Stimulated activated CD8-positive, alpha-beta memory T cell treated with anti-CD3 and anti-CD28 coated beads, Interleukin-12 subunit alpha, Interleukin-12 subunit beta, amount 100 ng/mL, for 4 hours (primary cell): ENCODE results near the gene CASP12.
"Not testable (repeated sequence)": the region's sequence is repeated elsewhere in the genome, so short reads cannot be mapped to it uniquely, and the experiment has no call there.

Experiments
- DNase-seq: peaks from one replicate; pipeline ENCODE4 v3.0.0-alpha.2; 2020; ENCODE audit warnings: low read depth

Gene CASP12

GRCh38 chr11:104897891-104898684 lies at the start of gene CASP12:
CASP12 (minus strand) TSS chr11:104898460.
- DNase-seq: no peak

DNA sequence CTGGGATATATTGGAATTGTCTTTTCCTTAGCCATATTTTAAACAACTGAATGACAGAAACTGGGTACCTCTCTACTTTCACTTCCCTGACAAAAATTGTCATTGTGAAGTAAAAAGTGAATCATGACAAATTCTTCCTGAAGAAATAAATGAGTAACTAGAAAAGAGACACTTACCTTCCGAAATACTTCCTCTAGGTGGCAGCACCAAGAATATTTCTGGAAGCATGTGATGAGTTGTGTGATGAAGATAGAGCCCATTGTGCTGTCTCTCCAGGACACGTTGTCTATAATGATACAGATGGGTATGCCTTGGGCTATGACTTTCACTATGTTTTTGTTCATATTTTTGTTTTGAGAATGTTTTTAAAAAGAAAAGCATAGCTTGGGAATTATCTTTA lies 48.6 kb upstream of the CASP12 start:
- DNase-seq: no peak

DNA sequence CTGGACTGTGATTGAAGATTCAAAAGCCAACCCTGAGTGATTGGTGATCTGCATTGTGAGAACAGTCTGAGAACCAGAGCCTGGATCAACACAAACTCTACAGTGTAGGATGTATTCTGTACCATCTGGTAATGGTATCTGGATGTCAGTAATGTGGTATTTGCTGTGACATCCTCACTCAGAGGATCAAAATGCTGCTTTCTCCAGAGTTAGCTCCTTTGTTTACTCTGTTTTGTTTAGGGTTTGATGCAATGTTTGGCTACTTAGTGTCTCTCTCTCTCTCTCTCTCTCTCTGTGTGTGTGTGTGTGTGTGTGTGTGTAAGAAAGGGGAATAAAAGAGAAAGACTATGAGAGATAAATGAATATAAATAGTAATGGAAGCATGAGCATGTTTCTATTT lies 45.8 kb upstream of the CASP12 start:
- DNase-seq: no peak

- no peak for DNase-seq
Measured at GRCh38 chr11:104943561-104943960, 45.3 kb upstream of the CASP12 start.

GRCh38 chr11:104934594-104934993 lies 36.3 kb upstream of the CASP12 start:
- no peak for DNase-seq

GRCh38 chr11:104934073-104934472 lies 35.8 kb upstream of the CASP12 start:
- not testable (repeated sequence) for DNase-seq

- DNase-seq: no peak
Measured at GRCh38 chr11:104928811-104929210, 30.6 kb upstream of the CASP12 start.

DNA sequence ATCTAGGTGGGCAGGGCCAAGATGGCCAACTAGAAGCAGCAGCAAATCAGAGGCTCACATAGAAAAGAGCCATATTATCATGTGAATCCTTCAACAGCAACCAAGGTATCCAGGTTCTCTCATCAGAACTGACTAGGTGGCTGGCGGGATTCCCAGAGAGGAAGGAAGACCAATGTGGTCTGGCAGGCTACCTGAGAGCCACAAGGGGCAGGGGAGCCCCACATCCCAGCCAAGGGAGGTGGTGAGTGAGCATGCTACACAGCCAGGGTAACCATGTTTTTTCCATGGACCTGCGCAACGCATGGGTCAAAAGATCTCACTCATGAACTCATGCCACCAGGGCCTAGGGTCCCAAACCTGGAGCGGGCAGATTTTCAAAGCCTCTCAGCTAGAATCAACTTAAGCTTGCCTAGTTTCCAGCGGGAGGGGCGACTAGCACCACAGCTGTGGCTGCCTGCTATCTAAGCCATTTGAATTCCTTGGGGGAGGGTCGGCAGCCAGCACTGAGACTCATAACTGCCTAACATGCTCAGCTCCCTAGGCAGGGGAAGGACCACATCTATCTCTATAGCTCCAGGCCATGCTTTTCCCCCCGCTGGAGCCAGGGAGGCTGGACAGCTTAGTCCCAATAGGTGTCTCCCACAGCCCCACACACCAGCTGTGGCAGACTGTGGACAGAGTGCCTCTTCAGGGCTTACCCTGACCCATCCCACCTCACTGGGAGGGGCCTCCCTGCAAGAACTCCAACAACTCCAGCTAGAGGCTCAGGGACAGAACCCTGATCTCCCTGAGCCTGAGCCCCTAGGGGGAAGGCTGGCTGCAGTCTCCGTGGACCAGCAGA lies 28.7 kb upstream of the CASP12 start:
- DNase-seq: no peak

DNA sequence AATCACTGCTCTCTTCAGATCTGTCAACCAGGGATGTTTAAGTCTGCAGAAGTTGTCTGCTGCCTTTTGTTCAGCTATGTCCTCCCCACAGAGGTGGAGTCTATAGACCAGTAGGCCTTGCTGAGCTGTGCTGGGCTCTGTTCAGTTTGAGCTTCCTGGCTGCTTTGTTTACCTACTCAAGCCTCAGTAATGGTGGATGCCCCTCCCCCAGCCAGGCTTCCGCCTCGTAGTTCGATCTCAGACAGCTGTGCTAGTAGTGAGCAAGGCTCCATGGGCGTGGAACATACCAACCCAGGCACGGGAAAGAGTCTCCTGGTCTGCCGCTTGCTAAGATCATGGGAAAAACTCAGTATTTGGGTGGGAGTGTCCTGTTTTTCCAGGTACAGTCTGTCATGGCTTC lies 27.6 kb upstream of the CASP12 start:
- DNase-seq: no peak

DNA sequence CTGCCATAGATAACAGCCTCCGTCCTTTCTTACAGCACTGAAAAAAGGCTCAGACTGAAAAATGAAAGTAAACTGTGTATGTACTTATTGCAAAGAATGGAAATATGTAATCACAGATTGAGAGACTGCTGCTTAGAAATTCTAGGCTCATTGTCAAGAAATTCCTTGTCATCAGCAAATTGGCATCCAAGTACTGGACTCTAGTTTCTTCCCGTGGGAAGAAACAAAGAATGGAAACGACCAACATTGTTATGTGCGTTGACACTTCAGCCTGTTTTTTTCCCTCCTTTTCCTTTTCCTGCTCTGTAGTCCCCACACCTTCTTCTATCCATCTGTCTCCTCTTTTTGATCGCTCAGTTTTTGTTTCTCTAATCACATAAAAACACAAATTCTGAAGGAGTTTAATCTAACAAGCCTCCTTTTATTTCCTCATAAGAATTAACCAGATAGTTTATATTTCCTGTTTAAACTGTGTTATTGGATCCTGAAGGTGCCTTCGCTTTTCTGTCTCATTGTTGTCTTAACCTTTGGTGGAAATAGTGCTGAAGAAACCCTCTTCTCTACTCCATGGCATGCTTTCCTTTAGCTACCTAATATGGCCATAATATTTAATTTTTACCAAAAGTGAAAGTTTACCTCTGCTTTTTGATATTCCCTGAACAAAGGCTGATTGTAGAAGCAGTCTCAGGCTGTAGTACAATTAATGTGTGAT lies 20.0 kb upstream of the CASP12 start:
- DNase-seq: no peak

GRCh38 chr11:104917271-104918112 lies 19.2 kb upstream of the CASP12 start:
- no peak for DNase-seq

GRCh38 chr11:104916442-104916841 lies 18.2 kb upstream of the CASP12 start:
- DNase-seq: no peak

- DNase-seq: no peak
Measured at GRCh38 chr11:104912102-104912501, 13.8 kb upstream of the CASP12 start.

DNA sequence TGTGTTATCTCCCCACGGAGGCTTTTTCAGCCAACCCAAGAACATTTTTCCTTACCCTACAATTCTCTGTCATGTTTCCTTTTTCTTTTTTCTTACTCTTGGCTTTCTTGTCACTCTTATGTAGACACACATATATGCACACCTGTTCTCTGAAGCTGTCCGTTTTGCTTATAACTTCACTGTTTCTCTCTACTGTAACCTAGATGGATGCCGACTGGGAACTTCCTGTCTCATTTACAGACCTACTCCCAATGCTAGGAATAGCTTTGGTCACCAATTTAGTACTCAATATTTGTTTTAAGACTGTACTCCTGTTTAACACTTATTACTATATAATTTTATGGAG lies 9.9 kb upstream of the CASP12 start:
- no peak for DNase-seq

DNA sequence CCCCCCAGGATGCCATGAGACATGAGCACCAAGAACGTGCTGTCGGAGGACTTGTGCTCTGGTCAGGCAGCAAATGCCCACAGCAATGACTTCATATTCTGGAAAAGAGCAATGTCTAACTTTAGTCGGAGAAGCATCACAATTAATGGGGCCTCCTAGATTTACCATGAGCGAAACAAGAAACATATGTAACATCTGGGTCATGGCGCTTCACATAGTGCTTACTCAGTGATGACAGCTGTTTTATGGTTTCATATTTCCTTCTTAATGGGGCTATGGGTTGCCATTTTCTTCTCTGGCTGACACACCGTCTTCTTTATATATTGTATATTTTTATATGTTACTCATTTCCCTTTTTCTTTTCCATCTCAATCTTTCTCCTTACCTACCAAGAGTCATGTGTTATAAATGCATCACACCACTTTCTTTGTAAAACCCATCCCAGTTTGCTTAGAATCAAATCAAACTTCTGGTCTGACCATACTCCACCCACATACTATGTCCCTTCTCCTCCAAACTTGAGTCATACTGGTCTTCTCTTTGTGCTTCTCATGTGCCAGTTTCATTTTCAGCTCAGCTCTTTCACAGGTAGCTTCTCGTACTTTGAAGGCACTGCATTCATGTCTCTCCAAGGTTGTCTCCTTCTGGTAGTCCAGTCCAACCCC lies 9.4 kb upstream of the CASP12 start:
- no peak for DNase-seq

- DNase-seq: no peak
Measured at GRCh38 chr11:104905271-104905670, 7.0 kb upstream of the CASP12 start.

GRCh38 chr11:104899226-104899625 lies 966 bp upstream of the CASP12 start:
- no peak for DNase-seq

GRCh38 chr11:104898685-104899013 lies 389 bp upstream of the CASP12 start:
- no peak for DNase-seq

- no peak for DNase-seq
Measured at GRCh38 chr11:104895634-104896033, 2.6 kb downstream of the CASP12 start.

DNA sequence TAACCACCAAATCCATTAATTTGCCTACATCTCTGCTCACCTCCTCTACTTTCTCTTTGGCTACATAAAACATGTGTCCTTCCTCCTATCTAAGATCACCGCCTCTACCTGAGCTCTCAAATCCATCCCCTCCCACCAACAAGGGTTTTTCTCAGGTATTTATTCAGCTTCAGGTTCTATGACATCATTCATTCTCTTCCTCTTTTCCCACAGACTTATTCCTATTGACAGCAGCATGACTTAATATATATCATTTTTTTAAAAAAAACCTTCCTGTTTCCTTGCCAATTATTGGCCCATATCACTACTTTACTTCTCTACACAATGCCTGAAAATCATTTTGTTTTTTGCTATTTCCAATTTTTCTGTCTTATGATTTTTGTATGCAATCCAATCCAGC lies 4.4 kb downstream of the CASP12 start:
- no peak for DNase-seq

DNA sequence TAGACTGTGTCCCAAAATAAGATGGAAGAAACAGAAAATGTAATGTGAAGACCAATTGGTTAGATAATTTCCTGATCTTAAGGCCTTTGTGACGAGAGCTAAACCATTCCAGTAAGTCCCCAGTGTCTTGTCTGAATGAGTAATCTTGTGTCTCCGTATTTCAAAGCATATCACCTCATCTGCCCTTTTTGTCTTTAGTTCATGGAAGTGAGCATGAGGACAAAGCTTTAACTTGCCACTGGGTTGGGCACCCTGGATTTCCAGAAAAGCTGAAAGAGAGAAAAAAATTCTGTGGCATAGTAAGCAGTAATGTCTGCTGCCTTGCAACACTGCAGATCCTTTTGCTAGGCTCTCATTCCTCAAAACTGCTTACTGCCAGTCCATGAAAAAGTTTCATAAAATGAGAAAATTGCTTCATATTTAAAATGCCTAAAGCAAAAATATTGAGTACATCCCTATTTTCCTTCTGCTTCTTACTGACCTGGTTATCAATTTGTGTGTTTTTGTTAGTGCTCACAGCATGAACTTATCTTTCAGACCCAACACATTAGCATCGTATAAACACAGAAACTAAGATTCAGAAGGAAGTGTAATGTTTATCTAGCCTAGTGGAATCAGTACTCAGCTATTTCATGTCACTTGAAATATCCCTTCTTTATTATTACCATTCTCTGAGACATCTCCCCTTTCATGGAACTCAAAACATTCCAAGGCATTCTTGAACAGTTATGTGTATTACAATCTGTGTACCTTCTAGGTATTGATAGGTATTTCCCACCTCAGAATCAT lies 5.3 kb downstream of the CASP12 start:
- no peak for DNase-seq
